GM21526 (cell line): Measurements from ENCODE around the gene PPM1F.

Experiments used
- ATAC-seq: cut with Tn5 transposase; IDR thresholded peaks from one replicate; pipeline ENCODE4 v1.9.1; 2021; ENCODE audit warnings: moderate library complexity; ENCODE audit not compliant: unreplicated experiment, low FRiP score

The PPM1F gene

DNA sequence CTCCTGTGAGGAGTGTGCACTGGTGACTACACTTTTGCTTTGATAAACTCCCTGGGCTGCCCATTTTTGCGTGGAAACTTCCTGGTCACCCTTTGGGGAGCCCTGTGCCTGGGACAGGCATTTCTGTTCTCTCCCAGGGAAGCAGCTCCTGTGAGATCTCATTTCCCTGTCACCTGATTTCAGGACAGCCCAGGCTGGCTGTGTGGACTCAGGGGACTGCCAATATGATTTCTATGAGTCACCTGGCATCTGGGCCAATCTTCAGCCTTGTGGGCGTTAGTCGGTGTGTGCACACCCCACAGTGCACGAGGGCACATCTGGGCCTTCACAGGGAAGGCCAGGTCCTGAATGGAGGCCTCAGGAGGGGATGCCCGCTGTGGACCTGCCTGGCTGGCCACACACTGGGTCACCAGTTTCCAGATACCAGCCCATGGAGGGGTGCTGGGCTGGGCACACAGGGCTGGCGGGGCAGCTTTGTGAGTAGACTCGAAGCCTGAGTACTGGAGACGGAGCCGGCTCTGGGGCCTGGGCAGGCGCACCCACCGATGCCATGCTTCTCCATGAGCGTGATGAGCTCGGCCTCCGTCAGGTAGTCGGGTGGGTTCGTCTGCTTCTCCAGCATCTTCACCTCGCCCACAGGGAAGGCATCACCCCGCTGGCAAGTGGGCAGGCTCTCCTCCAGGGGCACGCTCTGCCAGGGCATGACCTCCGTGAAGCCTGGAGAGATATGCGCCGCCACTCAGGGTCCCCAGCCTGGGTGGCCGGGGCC, 9.4 kb upstream of the PPM1F start:
- ATAC-seq = no peak

DNA sequence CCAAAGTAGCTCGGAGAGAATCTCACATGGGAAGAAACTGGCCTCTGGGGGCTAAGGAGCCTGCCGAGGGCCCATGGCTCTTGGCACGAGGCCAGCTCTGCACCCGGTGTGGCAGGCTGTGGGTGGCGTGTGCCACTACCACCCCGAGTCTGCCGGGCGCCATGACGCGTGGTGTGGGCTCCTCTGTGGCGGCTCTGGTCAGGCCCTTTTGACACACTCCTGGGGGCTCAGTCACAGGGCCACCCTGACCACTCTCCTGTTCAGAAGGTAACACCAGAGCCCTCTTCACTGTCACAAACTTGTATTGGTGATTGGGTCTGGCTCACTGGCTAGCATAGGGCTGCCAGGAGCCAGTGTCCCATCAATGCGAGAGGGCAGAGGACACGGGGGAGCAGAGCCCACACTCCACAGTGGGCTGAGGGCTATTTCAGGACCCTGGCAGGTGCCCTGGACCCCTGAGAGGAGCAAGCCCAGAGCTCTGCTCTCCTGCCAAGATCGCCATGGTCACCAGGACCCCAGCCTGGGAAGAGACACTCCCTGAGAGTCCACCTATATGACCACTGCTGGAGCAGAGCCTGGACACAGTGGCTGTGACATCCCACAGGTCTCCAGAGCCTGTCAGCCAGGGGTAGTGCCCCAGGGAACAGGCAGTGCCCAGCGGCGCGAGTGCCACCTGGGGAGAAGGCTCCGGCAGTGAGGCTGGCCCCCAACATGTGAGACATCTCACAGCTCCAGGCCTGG, 8.6 kb upstream of the PPM1F start:
- ATAC-seq = no peak

DNA sequence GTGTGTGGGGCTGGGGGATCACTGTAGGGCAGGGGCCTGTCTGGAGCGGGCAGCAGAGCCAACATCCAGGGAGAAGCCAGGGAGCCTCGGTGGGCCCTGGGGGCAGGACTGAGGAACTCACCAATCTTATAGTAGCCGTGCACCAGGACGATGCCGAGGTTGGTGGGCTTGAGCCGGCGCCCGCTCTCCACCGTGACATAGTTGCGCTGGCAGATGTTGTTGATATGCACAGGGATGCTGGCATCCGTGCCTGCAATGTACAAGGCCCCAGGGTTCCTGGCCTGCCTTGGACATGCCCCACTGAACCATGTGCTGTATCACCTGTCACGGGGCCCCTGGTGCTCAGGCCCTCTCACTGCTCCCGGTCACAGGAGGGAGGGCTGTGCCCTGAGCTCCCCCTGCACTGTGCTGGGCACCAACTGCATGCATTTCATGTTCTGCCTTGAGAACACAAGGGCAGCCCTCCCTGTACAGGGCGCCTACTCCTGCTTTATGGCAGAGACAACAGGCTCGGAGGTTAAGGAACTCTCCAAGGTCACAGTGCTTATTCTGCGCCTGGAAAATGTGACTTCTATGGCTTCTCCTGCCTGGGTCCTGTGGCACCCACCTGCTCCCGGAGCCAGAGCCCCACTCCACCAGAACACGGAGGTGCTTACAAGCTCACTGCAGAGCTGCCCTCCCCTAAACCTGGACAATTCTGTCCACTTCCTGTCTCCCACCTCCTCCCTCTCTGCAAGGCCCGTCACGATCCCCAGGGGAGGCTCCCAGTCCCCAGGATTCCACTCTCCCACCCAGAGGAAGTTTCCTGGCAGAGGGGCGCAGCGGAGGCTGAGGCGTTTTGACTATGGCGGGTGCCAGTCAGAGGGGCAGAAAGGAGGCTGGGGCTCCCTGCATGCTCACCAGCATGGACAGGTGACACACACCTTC, 7.8 kb upstream of the PPM1F start:
- no peak for ATAC-seq

DNA sequence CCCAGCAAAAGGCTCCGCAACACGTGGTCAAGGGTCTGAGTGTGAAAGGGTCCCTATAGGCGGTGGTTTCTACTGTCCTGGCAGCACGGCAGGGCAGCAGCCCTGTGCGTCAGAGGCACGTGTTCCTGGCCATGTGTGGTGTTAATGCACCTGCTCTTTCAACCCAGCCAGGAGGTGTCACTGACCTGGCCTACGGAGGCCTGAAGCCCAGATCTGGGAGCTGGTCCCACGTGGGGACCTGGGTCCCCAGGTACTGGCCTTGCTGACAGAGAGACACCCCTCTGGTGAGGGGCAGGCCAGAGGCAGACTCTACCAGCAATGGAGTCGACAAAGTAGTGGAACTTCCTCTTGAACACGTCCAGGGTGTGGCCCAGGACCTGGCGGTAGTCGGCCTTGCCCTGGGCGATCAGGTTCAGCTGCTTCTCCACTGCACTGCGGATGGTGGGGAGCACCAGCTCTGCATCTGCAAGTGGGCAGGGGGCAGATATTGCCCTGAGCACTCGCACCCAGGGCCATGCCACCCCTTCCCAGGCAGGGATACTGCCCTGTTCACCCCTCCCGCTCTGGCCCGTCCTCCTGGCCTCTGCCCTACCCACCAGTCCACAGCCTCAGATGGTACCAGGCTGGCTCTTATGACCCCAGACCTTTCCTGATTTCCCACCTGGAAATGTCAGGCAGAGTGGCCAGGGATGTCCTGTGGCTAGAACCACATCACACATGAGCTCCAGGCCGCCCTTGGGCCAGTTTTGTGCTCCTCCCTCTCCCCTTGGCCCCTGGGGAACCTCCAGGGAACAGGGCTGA, 6.8 kb upstream of the PPM1F start:
- ATAC-seq = no peak

DNA sequence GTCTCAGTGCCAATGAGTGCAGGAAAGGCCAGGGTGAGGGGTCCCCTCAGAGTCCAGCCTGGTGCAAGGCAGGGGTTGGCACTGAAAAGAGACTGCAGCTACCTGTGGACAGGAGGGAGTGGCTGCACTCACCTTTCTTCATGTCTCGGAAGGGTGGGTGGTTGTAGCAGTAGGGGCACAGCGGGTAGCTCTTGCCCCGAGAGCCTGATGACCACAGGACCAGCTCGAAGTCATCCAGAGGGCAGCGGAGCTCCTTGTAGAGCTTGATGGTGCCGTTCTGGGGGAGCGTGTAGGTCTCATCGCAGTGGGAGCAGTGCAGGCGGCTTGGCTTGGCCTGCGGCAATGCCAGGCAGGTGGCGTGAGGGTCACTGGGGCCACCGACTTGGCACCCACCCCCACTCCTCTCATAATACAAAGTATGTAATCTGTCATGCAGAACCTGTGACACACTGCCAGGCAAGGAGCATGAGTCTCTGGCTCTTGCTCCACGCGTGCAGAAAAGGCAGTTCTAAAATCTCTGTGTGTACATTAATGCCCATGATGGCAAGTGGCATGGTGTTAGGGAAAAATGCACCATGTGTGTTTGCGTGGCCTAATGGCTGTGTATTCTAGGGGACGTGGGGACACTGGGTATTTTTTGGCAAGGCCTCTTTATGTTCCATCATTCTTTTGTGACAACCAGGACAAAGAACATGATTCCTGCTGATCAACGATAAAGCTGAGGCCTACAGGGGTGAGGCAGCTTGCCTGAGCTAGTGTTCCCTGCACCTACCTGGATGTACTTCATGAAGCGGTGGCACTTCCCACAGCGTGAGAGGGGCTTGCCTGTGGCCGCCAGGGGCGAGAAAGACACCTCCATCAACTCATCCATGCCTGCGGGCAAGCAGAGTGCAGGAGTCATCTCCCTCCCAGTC, 6.0 kb upstream of the PPM1F start:
- ATAC-seq = no peak

DNA sequence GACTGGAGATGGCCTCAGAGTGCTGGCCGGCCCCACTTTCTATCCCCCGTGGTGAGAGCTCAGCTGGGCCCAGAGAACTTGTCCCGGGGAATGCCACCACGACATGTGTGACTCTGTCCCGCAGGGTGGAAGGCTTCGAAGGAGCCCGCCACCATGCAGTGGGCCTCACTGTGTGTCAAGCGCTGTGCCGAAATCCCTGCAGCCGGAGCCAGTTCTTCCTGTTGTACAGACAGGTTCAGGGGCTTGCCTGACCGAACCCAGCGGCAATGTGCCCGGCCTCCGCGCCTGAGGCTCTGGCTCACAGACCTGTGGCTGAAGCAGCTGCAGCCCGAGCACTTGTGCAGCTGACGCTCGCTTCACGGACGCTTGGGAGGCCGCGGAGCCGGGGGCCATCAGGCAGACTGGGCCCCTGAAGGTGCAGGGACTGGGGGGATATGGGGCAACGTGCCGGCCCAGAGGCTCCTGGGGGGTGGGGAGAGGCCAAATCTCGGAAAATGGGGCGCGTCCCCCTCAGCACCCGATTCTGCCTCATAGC, 650 bp downstream of the PPM1F start:
- ATAC-seq = no peak

DNA sequence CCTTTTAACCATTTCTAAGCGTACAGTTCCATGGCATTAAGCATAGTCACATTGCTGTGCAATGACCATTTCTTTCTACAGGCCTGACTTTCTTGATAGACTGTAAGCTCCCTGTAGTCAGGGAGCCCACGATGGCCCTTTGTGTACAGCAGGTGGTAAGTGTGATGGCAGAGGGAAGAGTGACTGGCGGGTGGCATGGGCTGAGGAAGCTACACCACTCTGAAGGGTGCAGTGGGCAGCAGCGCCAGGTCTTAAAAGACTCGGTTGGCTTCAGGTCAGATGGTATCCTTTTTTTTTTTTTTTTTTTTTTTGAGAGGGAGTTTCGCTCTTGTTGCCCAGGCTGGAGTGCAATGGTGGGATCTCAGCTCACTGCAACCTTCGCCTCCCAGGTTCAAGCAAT, 1.6 kb downstream of the PPM1F start:
- no peak for ATAC-seq

DNA sequence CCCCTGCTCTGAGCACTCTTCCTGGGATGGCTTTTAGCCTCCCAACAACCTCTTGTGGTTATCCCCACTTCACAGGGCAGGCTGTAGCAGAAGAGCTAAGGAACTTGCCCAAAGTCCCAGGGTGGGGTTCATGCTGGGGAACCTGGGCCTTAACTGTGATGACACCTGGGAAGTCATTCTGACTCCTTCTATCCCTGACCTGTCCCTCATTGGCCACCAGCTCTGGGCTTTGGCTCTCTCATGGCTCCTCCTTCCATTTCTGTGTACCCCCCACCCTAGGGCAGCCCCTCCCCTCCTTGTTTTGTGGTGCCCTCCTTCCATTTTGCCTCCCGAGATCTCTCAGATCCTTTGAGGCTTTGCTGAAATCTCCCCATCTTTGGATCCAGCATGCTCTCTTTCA, 2.7 kb downstream of the PPM1F start:
- ATAC-seq = no peak

DNA sequence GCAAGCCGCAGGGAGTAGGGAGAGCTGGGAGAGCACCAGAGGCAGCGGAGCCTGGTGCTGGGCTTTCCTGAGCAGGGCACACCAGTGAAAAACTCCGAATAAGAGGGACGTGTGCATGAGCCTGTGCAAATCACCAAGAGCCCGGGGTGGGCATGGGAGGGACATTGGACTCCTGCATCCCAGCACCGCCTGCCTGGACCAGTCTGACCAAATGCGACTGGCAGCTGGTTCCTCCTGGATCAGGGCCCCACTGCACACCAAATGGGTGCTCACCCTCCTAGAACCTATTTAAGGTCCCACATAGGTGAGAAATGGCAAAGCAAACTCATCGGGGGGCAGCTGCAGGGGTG, 3.1 kb downstream of the PPM1F start:
- no peak for ATAC-seq

DNA sequence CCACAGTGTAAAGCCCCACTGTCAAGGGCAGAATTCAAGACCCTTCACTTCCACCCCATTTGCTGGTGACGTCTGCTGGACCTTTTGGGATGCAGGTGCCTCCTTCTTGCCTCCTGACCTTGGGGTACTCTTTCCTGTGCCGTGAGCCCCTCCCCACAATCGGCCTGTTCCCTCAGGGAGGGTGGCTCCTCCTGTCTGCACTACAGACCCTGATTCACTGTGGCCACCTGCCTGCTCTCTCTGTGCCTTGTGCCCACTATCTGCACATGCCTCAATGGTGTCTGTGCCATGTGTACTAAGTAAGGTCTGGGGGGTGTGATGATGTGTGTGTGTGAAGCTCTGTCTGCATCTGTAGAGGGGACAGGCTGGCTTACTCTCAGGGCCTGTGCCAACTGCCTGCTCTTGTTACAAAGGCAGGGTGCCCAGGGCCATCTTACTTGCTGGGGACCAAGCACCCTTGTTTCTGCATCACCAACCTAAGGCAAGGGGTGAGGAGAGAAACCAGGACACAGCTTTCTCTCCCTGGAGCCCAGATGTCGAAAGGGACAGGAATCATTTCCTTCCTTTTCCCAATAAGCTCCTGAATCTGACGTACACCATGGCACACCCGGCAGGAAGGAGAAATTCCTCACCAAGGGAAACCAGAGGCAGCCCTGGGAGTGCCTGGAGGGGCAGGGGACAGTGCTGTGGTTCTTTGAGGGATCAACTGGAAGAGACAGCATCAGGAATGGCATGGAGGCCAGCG, 3.7 kb downstream of the PPM1F start:
- ATAC-seq = no peak

DNA sequence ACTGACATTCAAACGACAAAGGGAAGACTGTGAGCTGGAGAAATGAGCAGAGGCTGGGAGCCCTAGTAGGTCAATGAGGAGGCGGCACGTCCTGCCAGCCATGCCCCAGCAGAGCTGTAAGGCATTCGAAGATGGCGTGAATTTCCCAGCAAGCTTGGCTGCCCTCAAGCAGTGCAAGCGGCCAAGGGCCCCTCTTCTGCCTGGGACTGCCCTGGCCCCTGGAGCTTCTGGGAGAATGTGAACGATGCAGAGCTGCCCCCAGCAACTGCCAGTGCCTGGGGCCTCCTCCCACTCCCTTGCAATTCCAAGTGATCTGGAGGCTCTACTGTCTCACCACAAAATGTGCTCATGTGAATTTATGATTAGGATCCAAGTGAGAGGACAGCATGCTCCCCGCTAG, 4.3 kb downstream of the PPM1F start:
- no peak for ATAC-seq

DNA sequence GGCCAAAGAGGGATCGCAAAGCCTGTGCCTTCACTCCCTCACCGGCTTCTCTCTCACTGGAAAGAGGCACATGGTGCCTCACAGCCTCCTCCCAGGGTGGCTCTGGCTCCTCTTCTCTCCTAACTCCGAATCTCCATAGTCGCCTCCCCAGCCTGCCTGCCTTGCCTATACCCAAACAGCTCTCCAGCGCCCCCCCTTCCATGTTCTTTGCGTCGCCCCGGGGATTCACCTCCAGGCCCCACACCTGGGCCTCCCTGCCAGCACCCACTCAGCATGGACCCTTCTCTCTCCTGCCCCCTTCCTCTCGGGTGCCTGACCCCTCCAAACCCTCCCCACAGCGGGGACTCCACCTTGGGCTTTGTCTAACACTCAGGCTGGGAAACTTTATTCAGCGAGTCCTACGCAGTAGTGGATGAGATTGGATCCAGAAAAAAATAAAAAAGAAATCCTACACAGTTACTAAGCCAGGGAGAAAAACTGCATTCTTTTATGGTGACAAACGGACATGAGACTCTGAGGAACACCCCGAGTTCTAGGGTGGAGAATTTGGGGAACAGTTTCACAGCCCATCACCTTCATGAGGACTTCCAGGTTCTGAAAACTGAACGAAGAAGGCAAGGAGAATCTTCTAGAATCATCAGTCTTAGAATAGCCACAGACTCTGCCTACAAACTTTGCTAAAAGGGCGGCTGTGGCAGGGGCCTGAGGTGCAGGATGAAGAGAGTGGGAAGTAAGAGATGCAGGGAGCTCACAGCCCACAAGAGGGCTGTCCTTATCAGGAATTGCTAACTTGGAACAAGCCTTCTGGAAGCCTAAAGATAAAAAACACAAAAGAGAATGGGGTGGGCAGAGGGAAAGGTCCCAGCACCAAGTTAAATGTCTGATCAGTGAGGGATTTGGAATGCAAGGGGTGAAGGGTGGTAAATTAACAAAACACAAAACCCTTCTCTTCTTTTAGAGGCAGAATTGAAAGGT, 5.3 kb downstream of the PPM1F start:
- no peak for ATAC-seq

DNA sequence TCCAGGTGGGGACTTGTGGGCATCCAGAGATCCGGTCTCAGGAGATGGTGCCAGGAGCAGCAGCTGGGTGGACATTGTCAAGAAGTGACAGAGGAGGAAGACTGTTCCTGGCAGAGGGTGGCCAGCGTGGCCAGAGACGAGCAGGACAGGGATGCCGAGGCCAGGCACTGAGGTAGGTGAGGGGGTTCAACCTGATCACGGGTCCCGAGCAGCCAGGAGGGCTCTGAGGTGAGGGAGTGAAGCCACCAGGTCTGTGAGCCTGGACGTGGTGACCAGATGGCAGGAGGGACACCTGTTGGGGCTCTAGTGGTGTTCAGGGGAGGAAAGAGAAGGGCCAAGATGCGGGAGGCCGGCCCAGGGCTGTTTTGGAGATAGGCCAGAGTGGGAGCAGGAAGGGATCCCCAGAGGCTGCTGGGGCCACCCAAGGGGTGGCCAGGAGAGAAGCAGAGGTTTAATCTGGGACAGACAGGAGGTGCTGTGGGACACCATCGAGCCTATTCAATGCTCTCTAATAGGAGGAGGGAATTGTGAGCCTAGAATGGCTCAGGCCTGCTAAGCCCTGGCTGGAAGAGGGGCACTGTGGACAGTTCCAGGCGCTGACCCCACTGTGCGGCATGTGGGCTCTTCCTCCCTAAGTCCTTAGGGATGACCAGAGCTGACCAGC, 6.3 kb downstream of the PPM1F start:
- ATAC-seq = no peak

DNA sequence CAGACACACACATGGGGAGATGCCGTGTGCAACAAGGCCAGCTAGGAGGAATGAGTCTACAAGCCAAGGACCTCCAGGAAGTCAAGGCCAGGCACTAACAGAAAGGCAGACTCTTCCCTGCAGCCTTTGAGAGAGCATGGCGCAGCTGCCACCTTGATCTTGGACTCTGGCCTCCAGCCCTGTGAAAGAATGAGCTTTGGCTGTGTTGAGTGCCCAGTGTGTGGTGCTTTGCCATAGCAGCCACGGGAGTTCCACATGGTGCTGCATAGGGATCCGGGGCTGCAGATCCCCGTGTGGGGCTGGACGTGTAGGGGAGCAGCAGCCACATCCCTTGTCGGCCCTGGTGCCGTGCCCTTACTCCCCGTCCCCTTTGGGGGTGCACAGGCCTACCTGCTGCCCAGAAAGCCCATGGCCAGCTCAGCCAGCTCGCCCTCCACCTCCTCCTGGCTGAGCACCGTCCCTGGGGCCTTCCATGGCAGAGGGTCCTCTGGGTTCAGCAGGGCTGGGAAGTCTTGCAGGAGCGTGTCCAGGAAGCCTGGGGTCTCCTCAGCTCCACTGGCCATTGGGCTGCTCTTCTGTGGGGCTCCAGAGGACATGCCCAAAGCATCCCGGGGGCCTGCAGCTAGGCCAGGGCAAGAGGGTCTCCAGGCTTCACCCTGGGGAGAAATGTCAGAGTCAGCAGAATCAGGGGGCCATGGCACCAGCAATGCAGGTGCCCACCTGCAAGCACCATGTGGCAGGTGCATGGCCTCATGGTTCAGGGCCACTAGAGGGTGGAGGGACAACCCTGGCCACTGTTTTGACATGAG, 7.0 kb downstream of the PPM1F start:
- no peak for ATAC-seq

DNA sequence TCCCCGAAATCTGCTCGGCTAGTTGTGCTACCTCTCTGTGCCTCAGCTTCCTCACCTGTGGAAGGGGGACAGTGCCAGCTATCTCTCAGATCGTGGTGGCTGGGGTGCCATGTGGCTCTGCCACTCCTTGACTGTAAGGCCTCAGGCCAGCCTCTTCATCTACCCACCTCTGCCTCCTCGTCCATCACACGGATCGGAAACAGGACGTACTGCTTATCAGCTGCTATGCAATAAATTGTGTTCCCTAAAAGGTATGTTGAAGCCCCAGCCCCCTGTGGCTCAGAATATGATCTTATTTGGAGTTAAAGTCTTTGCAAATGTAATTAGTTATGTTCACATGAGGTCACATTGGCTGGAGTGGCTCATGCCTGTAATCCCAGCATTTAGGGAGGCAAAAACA, 7.8 kb downstream of the PPM1F start:
- ATAC-seq = no peak
